GM12878 (cell line): ENCODE data around the gene LIF. TPM values are rescaled to one million over a fixed set of nuclear protein-coding genes. Genes with fewer than 3 reads are reported as not detected.

Source experiments
- ATAC-seq: fragments of 200-7000 bp; cut with Tn5 transposase; 3 replicates; pipeline ENCODE4 v1.9.1; 2020; ENCODE audit warnings: mild to moderate bottlenecking, moderate library complexity
- BruUV-seq: library from RNA; stranded (reverse); fragments of 400-500 nt; replicated peaks from 2 replicates; lab custom pipeline; 2021; lab: Mats Ljungman, UMichigan
- CTCF ChIA-PET: fragments of 300-600 bp; sonication (Branson Sonifier 250); formaldehyde crosslinking; extraction: SDS; loops from one replicate; lab custom pipeline; 2021; ENCODE audit warnings: inconsistent platforms; lab: Yijun Ruan, JAX
- POLR2A ChIA-PET: fragments of 350-600 bp; formaldehyde crosslinking; extraction: SDS; loops from one replicate; lab custom pipeline; 2021; ENCODE audit warnings: inconsistent platforms; lab: Charles Lee
- RAD21 ChIA-PET: fragments of 300-600 bp; sonication (Branson Sonifier 250); formaldehyde crosslinking; loops from one replicate; lab custom pipeline; 2023; ENCODE audit warnings: antibody characterized with exemption; ENCODE audit not compliant: unreplicated experiment; lab: Charles Lee
- SMC1A ChIA-PET: fragments of 300-600 bp; sonication (Branson Sonifier 250); formaldehyde crosslinking; loops from one replicate; lab custom pipeline; 2023; ENCODE audit not compliant: unreplicated experiment, uncharacterized antibody; lab: Charles Lee
- DNase-seq: peaks from one replicate; pipeline ENCODE4 v3.0.0-alpha.2; 2011; ENCODE audit warnings: low read depth, low spot score
- FAIRE-seq: peaks from 3 replicates; lab custom pipeline; 2011; peaks lifted over from hg19 to GRCh38; lab: Jason Lieb, UNC
- H2AFZ ChIP-seq: 2 replicates; pipeline ENCODE4 v1.6.0; 2011; ENCODE audit warnings: low read depth, low read length, control low read depth; ENCODE audit not compliant: control insufficient read depth
- H3K27ac ChIP-seq: 2 replicates; pipeline ENCODE4 v1.5.1; 2011; ENCODE audit warnings: control low read depth; ENCODE audit not compliant: control insufficient read depth, insufficient read depth
- H3K27me3 ChIP-seq, 2 experiments: replicated peaks in 1 of 2; 2 replicates each; pipeline versions ENCODE4 v1.6.0 to v1.6.1; 2011; ENCODE audit warnings: low read length in 1 of 2; ENCODE audit not compliant: control insufficient read depth in 2 of 2, insufficient read depth in 2 of 2
- H3K36me3 ChIP-seq, 2 experiments: 2 replicates each; pipeline ENCODE4 v1.5.1; 2011; ENCODE audit warnings: low read length in 1 of 2; ENCODE audit not compliant: control insufficient read depth in 2 of 2, insufficient read depth in 2 of 2
- H3K4me1 ChIP-seq: 2 replicates; pipeline ENCODE4 v1.6.1; 2011; ENCODE audit warnings: mild to moderate bottlenecking, low read length, moderate library complexity, mixed read lengths; ENCODE audit not compliant: control insufficient read depth, insufficient read depth
- H3K4me2 ChIP-seq: 2 replicates; pipeline ENCODE4 v1.6.0; 2011; ENCODE audit warnings: control low read depth; ENCODE audit not compliant: control insufficient read depth, insufficient read depth
- H3K4me3 ChIP-seq: fragments of 200-600 bp; sonication (generic); 2 replicates; pipeline ENCODE4 v1.5.1; 2016
- H3K79me2 ChIP-seq: 2 replicates; pipeline ENCODE4 v1.6.0; 2011; ENCODE audit warnings: low read length; ENCODE audit not compliant: control insufficient read depth, insufficient read depth
- H3K9ac ChIP-seq: 2 replicates; pipeline ENCODE4 v1.8.0; 2011; ENCODE audit warnings: low read length, control low read depth, mixed read lengths; ENCODE audit not compliant: control insufficient read depth, insufficient read depth
- H3K9me3 ChIP-seq: replicated peaks from 3 replicates; pipeline ENCODE4 v1.5.1; 2011; ENCODE audit warnings: mild to moderate bottlenecking, low read length; ENCODE audit not compliant: control insufficient read depth, insufficient read depth
- H4K20me1 ChIP-seq: 2 replicates; pipeline ENCODE4 v1.6.0; 2011; ENCODE audit not compliant: control insufficient read depth, insufficient read depth
- CHD1 ChIP-seq: IDR thresholded peaks from 2 replicates; pipeline ENCODE4 v1.6.1; 2012; ENCODE audit warnings: low read depth, low read length, improper control_type of control experiment
- IKZF2 ChIP-seq, 2 experiments: fragments of 450-650 bp; IDR thresholded peaks; 2 replicates each; pipeline ENCODE4 v1.6.1; 2017; ENCODE audit warnings: mild to moderate bottlenecking in 2 of 2, moderate library complexity in 2 of 2
- RFX5 ChIP-seq: IDR thresholded peaks from 2 replicates; pipeline ENCODE4 v1.6.1; 2011; ENCODE audit warnings: low read depth, low read length, improper control_type of control experiment
- WGBS: methylation state at CpG from one replicate; pipeline ENCODE4 v1.1.6; 2016; ENCODE audit warnings: low lambda C conversion rate; ENCODE audit not compliant: insufficient replicate concordance, insufficient coverage; ENCODE audit errors: missing lambda C conversion rate; 5-methylcytosine and 5-hydroxymethylcytosine counted together
- in situ Hi-C: fragments of 300-500 bp; cut with MboI; formaldehyde crosslinking; loops from 9 replicates; pipeline ENCODE4 v1.14.3; 2018; ENCODE audit warnings: mixed read lengths
- intact Hi-C: fragments of 100-400 bp; cut with micrococcal nuclease; formaldehyde crosslinking; loops from one replicate; pipeline ENCODE4 v1.14.2; 2022; ENCODE audit not compliant: unreplicated experiment
- polyA plus RNA-seq, 11 experiments: library from polyadenylated mRNA; depleted of rRNA in 4 of 11; unstranded in 6 of 11; stranded (reverse) in 5 of 11; fragments of >200 nt; fragmentation: Nextera tagmentation in 4 of 11; fragmentation: Illumina TruSeq in 1 of 11; extraction: Ambion mirVana in 4 of 11; extraction: Trizol in 1 of 11; gene quantifications; 1 replicate in 1 of 11; 2 replicates in 10 of 11; pipeline versions ENCODE4 v1.2.1 to v1.2.3, GENCODE V29; 2011 to 2016; ENCODE audit warnings: inconsistent platforms in 2 of 11, missing spikeins in 2 of 11, low read depth in 1 of 11
- total RNA-seq, 4 experiments: library from RNA; depleted of rRNA in 3 of 4; stranded (reverse); fragments of >200 nt in 3 of 4; fragmentation: Illumina TruSeq in 1 of 4; extraction: Trizol in 1 of 4; gene quantifications; 2 replicates each; pipeline versions ENCODE4 v1.2.1 to v1.2.3, GENCODE V29; 2013 to 2021
- TF ChIP-seq, protein P1 (sequence below), 3 experiments: IDR thresholded peaks in 2 of 3; conservative IDR thresholded peaks in 1 of 3; 2 replicates each; pipeline ENCODE4 v1.5.1; 2011; ENCODE audit warnings: low read depth in 3 of 3, low read length in 3 of 3, mild to moderate bottlenecking in 3 of 3, control low read depth in 2 of 3, moderate library complexity in 2 of 3, inconsistent platforms in 1 of 3, mixed read lengths in 1 of 3; ENCODE audit not compliant: control insufficient read depth in 2 of 3, insufficient read depth in 1 of 3; ENCODE audit errors: extremely low read depth in 1 of 3

LIF gene
- total and polyA plus RNA-seq, 10 of the 15 experiments (the other 5 are each of a cell fraction or from before 2014, with no cell fraction given), result 0.05 to 3.4 (median 0.97) TPM

DNA sequence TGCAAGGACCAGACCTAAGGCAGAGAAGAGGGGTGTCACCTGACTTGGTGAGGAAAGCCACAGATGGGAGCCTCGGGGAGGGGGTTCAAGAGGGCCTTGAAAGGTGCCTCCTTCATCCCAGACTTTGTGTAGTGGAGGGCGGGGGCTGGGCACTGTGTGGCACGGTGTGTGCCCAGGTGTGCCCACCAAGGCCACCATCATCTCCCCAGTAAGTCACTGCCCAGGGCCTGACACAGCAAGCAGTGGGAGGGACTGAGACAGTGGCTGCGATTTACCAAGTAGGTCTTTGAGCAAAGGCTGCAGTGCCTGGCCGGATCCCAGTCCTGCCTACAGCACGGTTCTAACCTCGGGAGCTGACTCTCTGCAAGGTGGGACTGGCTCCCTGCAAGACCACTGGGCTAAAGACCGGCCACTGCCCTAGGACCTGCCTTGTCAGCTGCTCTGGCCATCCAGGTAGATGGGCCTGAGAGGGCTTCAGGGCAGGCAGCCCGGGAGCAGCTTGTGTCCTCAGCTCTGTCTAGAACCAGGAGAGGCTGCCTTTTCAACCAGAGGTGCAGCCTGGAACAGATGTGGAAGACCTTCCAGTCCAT lies 18.7 kb upstream of the LIF start:
- in situ Hi-C loops, result no loop called here

More for the DNA sequence above, 18.7 kb upstream of the LIF start:
- DNase-seq (no peak), ATAC-seq (no peak), FAIRE-seq (no peak)
- H3K36me3 ChIP-seq, result no peaks in the 10 kb centered on the region
- no peaks in the 10 kb centered on the region for H3K27me3 ChIP-seq
- peak overlapping the region; percentile 91 for H3K4me2 ChIP-seq
- ChIA-PET SMC1A (interaction anchor here (1.2 to 2.7 kb wide), 3 partner anchors 15 to 157 kb away, joined by 3 to 15 read pairs (median 10); no protein-coding TSS in a partner anchor), CTCF (interaction anchor here (0.7 to 3.3 kb wide), 5 partner anchors 19 to 132 kb away, joined by 3 to 69 read pairs (median 5); partner anchors contain the start of genes CASTOR1 and RNF215), POLR2A (no interaction called here), RAD21 (interaction anchor here (1.0 kb wide), 1 partner anchor 23 kb away, joined by 4 read pairs; no protein-coding TSS in a partner anchor)
- peak overlapping the region; percentile 72 for H2AFZ ChIP-seq
- no peak overlapping the region for H3K27ac ChIP-seq
- H3K79me2 ChIP-seq, result peaks cover 18% of the 10 kb centered on the region
- H3K4me1 ChIP-seq, result peaks cover 21% of the 10 kb centered on the region
- intact Hi-C loops, result no loop called here
- H3K9me3 ChIP-seq, result no peaks in the 10 kb centered on the region
- 74% methylated on average over 9 of the region's 9 CpGs for WGBS
- H3K4me3 ChIP-seq, result no peak overlapping the region; the same call in 1 of the 2 replicates
- H3K9ac ChIP-seq, result no peak overlapping the region; the same call in 1 of the 2 replicates
- H4K20me1 ChIP-seq, result no peaks in the 10 kb centered on the region
- no TSS peak for BruUV-seq
- TF ChIP-seq CHD1 (no peak), RFX5 (no peak), IKZF2 (IDR thresholded peaks at IDR 0.05) (no peak)
- TF ChIP-seq, protein P1, sequence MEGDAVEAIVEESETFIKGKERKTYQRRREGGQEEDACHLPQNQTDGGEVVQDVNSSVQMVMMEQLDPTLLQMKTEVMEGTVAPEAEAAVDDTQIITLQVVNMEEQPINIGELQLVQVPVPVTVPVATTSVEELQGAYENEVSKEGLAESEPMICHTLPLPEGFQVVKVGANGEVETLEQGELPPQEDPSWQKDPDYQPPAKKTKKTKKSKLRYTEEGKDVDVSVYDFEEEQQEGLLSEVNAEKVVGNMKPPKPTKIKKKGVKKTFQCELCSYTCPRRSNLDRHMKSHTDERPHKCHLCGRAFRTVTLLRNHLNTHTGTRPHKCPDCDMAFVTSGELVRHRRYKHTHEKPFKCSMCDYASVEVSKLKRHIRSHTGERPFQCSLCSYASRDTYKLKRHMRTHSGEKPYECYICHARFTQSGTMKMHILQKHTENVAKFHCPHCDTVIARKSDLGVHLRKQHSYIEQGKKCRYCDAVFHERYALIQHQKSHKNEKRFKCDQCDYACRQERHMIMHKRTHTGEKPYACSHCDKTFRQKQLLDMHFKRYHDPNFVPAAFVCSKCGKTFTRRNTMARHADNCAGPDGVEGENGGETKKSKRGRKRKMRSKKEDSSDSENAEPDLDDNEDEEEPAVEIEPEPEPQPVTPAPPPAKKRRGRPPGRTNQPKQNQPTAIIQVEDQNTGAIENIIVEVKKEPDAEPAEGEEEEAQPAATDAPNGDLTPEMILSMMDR (IDR thresholded peaks at IDR 0.05 in 2 of 3, conservative IDR thresholded peaks at IDR 0.05 in 1 of 3; ENCODE audit: control insufficient read depth in 2 of 3, extremely low read depth in 1 of 3, insufficient read depth in 1 of 3, low read depth in 3 of 3, low read length in 3 of 3), result no peak
